GM10248 (cell line): ENCODE data around the gene NECAB2.

Experiments used
- CTCF ChIA-PET: fragments of 300-600 bp; sonication (Branson Sonifier 250); formaldehyde crosslinking; extraction: SDS; loops from one replicate; lab custom pipeline; 2021; ENCODE audit warnings: antibody characterized with exemption; lab: Yijun Ruan, JAX
- POLR2A ChIA-PET: fragments of 350-650 bp; sonication (Branson Sonifier 250); formaldehyde crosslinking; extraction: SDS; loops from one replicate; lab custom pipeline; 2020; ENCODE audit warnings: antibody characterized with exemption; lab: Yijun Ruan, JAX
- DNase-seq: peaks from one replicate; pipeline ENCODE4 v3.0.0; 2012; ENCODE audit errors: extremely low spot score
- TF ChIP-seq, protein P1 (sequence below): IDR thresholded peaks from 2 replicates; pipeline ENCODE4 v1.5.1; 2012; ENCODE audit warnings: mild to moderate bottlenecking, low read depth; ENCODE audit errors: extremely low read depth, missing control alignments, control extremely low read depth

The NECAB2 gene

GRCh38 chr16:84003038-84003437, 35.0 kb downstream of the NECAB2 start:
- POLR2A ChIA-PET: no interaction called here
- TF ChIP-seq, protein P1, sequence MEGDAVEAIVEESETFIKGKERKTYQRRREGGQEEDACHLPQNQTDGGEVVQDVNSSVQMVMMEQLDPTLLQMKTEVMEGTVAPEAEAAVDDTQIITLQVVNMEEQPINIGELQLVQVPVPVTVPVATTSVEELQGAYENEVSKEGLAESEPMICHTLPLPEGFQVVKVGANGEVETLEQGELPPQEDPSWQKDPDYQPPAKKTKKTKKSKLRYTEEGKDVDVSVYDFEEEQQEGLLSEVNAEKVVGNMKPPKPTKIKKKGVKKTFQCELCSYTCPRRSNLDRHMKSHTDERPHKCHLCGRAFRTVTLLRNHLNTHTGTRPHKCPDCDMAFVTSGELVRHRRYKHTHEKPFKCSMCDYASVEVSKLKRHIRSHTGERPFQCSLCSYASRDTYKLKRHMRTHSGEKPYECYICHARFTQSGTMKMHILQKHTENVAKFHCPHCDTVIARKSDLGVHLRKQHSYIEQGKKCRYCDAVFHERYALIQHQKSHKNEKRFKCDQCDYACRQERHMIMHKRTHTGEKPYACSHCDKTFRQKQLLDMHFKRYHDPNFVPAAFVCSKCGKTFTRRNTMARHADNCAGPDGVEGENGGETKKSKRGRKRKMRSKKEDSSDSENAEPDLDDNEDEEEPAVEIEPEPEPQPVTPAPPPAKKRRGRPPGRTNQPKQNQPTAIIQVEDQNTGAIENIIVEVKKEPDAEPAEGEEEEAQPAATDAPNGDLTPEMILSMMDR: no peak
- no peak for DNase-seq
- CTCF ChIA-PET: no interaction called here

DNA sequence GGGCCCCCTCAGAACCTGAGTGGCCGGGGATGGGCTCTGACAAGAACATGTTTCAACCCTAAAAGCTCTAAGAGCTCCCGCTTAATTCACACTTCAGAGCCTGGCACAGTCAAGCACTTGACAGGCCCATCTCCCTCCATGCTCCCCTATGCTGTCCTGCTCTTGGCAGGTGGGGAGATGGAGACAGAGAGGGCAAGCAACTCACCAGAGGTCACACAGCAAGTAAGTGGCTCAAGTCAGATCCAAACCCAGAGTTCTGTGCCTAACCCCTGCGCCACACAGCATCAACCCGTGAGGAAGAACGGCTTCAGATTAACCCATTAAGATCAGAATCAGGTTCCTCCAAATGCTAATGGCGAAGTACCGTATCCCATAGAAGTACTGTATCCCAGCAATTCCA, 36.4 kb downstream of the NECAB2 start:
- ChIA-PET POLR2A (no interaction called here), CTCF (no interaction called here)
- DNase-seq: no peak
- TF ChIP-seq, protein P1: no peak

DNA sequence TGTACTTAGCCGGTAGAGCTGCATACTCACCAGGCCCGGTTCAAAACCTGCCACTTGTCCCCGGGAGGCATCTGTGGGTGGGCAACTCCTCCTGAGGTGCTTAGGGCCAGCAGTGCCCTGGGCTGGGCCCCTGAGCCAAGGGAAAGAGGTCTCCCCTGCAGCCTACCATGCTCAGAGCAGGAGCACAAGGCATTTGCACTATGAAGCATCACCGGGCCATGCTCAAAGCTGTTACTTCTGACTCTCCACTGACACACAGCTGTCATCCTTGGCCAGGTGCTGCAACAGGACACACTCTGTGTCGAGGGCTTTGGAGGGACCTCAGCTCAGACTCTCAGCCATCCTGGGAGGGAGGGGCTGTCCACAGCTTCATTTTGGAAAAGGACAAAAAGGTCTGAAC, 37.3 kb downstream of the NECAB2 start:
- TF ChIP-seq, protein P1: no peak
- DNase-seq: no peak
- ChIA-PET CTCF (interaction anchor here (0.7 kb wide), 1 partner anchor 182 kb away, joined by 3 read pairs; the partner anchor contains the start of gene TAF1C), POLR2A (interaction anchor here (0.5 kb wide), 1 partner anchor 172 kb away, joined by 3 read pairs; no protein-coding TSS in a partner anchor)

GRCh38 chr16:84007520-84007919, 39.5 kb downstream of the NECAB2 start:
- TF ChIP-seq, protein P1: no peak
- ChIA-PET POLR2A (no interaction called here), CTCF (no interaction called here)
- DNase-seq: no peak

DNA sequence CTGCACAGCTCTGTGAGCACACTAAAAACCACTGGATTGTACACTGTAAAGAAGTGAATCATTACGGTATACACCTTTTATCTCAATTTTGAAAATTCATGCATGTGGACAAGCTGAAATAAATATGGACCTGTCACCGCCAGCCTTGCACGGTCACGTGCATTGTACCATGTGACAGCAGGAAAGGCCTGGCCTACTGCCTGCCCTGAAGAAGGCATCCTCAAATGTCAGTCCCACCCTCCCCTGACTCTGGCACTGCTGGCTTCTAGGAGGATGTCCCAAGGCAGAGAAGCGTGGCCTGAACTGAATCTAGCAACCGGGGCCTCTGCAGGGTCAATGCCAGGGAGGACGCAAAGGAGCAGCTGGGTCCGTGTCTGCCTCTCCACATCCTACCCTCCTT, 39.9 kb downstream of the NECAB2 start:
- TF ChIP-seq, protein P1: no peak
- CTCF ChIA-PET: no interaction called here
- POLR2A ChIA-PET: no interaction called here
- DNase-seq: no peak

GRCh38 chr16:84009282-84009681, 41.2 kb downstream of the NECAB2 start:
- ChIA-PET CTCF (no interaction called here), POLR2A (no interaction called here)
- TF ChIP-seq, protein P1: no peak
- no peak for DNase-seq

- POLR2A ChIA-PET: no interaction called here
- TF ChIP-seq, protein P1: no peak
- CTCF ChIA-PET: interaction anchor here (1.1 kb wide), 2 partner anchors 73 to 492 kb away, joined by 3 read pairs; no protein-coding TSS in a partner anchor
- DNase-seq: peak; percentile 73
These were observed 45.9 kb downstream of the NECAB2 start for GRCh38 chr16:84013787-84014569.
